Measurements from ENCODE around the gene FSIP1. TPM values are rescaled to one million over a fixed set of nuclear protein-coding genes. Genes with fewer than 3 reads are reported as not detected.

FSIP1 gene
- total RNA-seq, 6 donors from 2014 or later: 0.26 to 3.2 (median 0.79) TPM; not detected in 2

GRCh38 chr15:39610665-39611064 lies 172.0 kb downstream of the FSIP1 start:
- no peak for DNase-seq
- ATAC-seq (ENCODE audit: low FRiP score in 2 of 2): no peak
- no peak overlapping the region for H3K4me3 ChIP-seq
- no peaks in the 10 kb centered on the region for H3K4me1 ChIP-seq
- H3K36me3 ChIP-seq: no peaks in the 10 kb centered on the region
- TF ChIP-seq POLR2A (IDR thresholded peaks at IDR 0.05): no peak
- no peak for TF ChIP-seq EP300 (IDR thresholded peaks at IDR 0.05)
- TF ChIP-seq POLR2AphosphoS5 (IDR thresholded peaks at IDR 0.05): no peak
- TF ChIP-seq CTCF (IDR thresholded peaks at IDR 0.05): no peak
- peaks cover 9 to 28% (median 20%) of the 10 kb centered on the region in 4 donors for H3K9me3 ChIP-seq
- no peaks in the 10 kb centered on the region for H3K27me3 ChIP-seq
- H3K27ac ChIP-seq: no peak overlapping the region

DNA sequence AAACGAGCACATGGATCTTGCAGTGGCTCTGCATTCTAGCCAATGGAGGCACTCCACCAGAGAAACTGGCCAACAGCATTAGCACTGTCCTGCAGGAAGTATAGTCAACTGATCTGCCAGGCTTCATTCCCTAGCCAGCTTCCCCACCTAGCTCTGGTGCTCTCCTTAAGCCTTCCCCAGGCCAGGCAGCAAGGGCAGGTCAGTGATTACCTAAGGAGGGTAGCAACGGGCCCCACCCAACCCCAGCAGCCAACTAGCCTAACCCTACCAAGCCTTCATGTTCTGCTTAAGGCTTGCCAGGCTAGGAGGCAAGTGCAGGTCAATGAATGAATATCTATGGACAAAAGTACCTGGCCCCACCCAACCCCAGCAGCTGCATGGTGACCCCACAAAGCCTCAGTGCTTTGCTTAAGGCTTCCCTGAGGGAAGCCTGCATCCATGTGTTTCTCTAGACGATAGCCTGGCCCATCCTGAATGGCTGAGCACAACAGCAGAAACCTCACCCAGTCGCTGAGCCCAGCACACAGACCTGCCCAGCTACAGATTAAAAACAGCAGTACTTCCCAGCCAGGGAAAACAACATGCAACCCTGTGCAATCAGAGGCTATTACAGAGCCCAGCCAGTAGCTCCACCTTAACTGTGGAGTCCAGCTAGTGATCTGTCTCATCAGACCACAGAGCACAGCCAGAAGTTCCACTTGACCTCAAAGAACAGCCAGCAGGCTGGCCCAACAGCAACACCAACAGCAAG lies 173.3 kb downstream of the FSIP1 start:
- 80 to 82% methylated on average over 4 of the region's 4 CpGs for WGBS, 2 donors
- TF ChIP-seq POLR2A (IDR thresholded peaks at IDR 0.05) (no peak), CTCF (IDR thresholded peaks at IDR 0.05) (no peak), EP300 (IDR thresholded peaks at IDR 0.05) (no peak), POLR2AphosphoS5 (IDR thresholded peaks at IDR 0.05) (no peak)
- H3K4me3 ChIP-seq: no peak overlapping the region
- ATAC-seq (ENCODE audit: low FRiP score in 2 of 2) (peak in 1 of 2 donors; percentile 43), DNase-seq (no peak)
- no peak overlapping the region for H3K27ac ChIP-seq
- no peaks in the 10 kb centered on the region for H3K36me3 ChIP-seq
- H3K27me3 ChIP-seq: no peaks in the 10 kb centered on the region
- H3K9me3 ChIP-seq: peaks cover 9 to 28% (median 20%) of the 10 kb centered on the region in 4 donors
- H3K4me1 ChIP-seq: no peaks in the 10 kb centered on the region

- no peaks in the 10 kb centered on the region for H3K4me1 ChIP-seq
- no peak overlapping the region for H3K4me3 ChIP-seq
- H3K27me3 ChIP-seq: no peaks in the 10 kb centered on the region
- DNase-seq (no peak), ATAC-seq (ENCODE audit: low FRiP score in 2 of 2) (no peak)
- no peak overlapping the region for H3K27ac ChIP-seq
- WGBS, 2 donors: 88 to 93% methylated on average over 2 of the region's 2 CpGs
- peaks cover 9 to 28% (median 17%) of the 10 kb centered on the region in 4 donors for H3K9me3 ChIP-seq
- H3K36me3 ChIP-seq: no peaks in the 10 kb centered on the region
- TF ChIP-seq EP300 (IDR thresholded peaks at IDR 0.05) (no peak), POLR2A (IDR thresholded peaks at IDR 0.05) (no peak), CTCF (IDR thresholded peaks at IDR 0.05) (no peak), POLR2AphosphoS5 (IDR thresholded peaks at IDR 0.05) (no peak)
These were observed 174.2 kb downstream of the FSIP1 start for GRCh38 chr15:39608185-39609139.

DNA sequence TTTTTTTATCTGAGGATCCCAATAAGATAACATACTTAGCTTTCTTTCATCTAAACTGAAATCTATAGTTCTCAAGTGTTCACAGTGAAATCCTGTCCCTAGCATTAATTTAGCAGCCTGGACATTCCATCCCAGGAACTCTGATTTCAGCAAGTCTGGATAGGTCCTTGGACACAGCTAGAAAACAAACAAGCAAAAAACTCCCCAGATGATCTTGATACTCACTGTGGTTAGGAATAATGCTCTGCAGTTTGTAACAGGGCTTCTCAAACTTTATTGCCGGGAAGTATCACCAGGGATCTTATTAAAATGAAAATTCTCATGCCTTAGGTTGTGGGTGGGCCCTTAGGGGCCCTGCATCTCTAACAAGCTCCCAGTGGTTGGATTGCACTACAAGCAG lies 177.5 kb downstream of the FSIP1 start:
- no peak for DNase-seq
- H3K4me1 ChIP-seq: no peaks in the 10 kb centered on the region
- WGBS, 2 donors: 80 to 93% methylated on average over 1 of the region's 1 CpG
- no peak for ATAC-seq (ENCODE audit: low FRiP score in 2 of 2)
- no peak overlapping the region for H3K27ac ChIP-seq
- no peak overlapping the region for H3K4me3 ChIP-seq
- H3K36me3 ChIP-seq: no peaks in the 10 kb centered on the region
- TF ChIP-seq EP300 (IDR thresholded peaks at IDR 0.05): no peak
- TF ChIP-seq POLR2A (IDR thresholded peaks at IDR 0.05): no peak
- TF ChIP-seq CTCF (IDR thresholded peaks at IDR 0.05): no peak
- TF ChIP-seq POLR2AphosphoS5 (IDR thresholded peaks at IDR 0.05): no peak
- H3K27me3 ChIP-seq: no peaks in the 10 kb centered on the region
- peaks cover under 1 to 10% (median 3%) of the 10 kb centered on the region in 4 donors for H3K9me3 ChIP-seq

Data from upper lobe of left lung (tissue), 6 donors.